ENCODE measurements around the gene STAT3. TPM values are rescaled to one million over a fixed set of nuclear protein-coding genes. Genes with fewer than 3 reads are reported as not detected.

Gene STAT3
- total and polyA plus RNA-seq, 9 of the 15 experiments (the other 6 are each of a cell fraction or from before 2014, with no cell fraction given) = 90.0 to 179 (median 114) TPM

DNA sequence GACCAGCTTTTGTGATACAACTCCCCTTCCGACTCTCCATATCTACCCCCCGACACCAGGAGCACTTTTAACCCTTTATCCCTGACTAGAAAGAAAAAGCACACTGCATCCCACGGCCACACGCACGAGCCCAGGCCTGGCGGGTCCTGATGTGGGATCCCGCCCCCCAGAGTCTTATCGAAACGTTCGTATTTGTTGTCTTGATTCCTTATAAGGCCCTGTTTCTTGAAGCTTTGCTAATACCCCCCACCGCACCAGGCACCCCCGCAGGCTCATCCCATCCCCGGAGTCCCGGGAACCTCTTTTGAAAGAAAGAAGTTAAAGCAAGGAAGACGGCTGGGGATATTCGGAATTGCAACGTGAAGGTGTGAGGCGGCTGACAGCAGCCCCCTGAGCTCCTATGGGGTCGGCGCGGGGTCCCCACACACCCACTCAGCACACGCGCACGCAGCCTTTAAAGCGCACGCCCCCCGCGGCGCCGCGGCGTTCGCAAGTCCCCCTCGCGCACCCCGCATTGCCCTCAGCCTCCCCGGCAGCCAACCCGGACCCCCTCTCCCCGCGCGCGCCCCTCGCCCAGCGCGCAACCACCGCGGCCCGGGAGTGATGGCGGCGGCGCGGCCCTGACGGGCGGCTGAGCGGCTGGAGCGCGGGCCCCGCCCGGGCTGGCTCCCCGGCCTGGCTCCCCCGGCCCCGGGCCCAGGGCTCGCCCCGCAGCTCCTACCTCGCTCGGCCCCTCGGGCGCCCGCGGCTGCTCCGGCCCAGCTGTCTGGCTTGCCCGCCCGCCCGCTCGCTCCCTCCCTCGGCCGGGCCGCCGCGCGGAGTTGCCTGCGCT is 112.5 kb downstream of the STAT3 start (continued):
- TF ChIP-seq HDAC1 (IDR thresholded peaks at IDR 0.05) (peak in 1 of 2 experiments; percentile 75; a peak in 2 of 4 replicates), CBFA2T2 (conservative IDR thresholded peaks at IDR 0.05) (peak; percentile 58), ATF1 (CRISPR knock-in tag; IDR thresholded peaks at IDR 0.05) (no peak), ATF1 (tag; IDR thresholded peaks at IDR 0.05) (0 out of 2 replicates have a peak, but pooled peaks have one; percentile 13), KDM4B (IDR thresholded peaks at IDR 0.05; ENCODE audit: borderline replicate concordance in 2 of 2, low read depth in 1 of 2) (0 out of 4 replicates have a peak, but pooled peaks of 1 of the 2 experiments have one; percentile 20), EGR1 (conservative IDR thresholded peaks at IDR 0.05) (peak; percentile 73), MYNN (IDR thresholded peaks at IDR 0.05) (0 out of 2 replicates have a peak, but pooled peaks have one; percentile 25), MYNN (CRISPR knock-in tag; IDR thresholded peaks at IDR 0.05) (no peak), RUNX1 (IDR thresholded peaks at IDR 0.05; ENCODE audit: low read depth) (no peak), POLR2A (conservative IDR thresholded peaks at IDR 0.05) (peak; percentile 92), CREM (IDR thresholded peaks at IDR 0.05; ENCODE audit: low read depth) (peak; percentile 43; the same call in 1 of the 2 replicates), ZNF212 (CRISPR knock-in tag; IDR thresholded peaks at IDR 0.05) (no peak), GTF2E2 (tag; IDR thresholded peaks at IDR 0.05) (peak; percentile 83), CHD1 (IDR thresholded peaks at IDR 0.05; ENCODE audit: low read length) (peak; percentile 72), NCOR1 (IDR thresholded peaks at IDR 0.05) (peak; percentile 40), C11orf30 (IDR thresholded peaks at IDR 0.05; ENCODE audit: low read depth) (no peak), FIP1L1 (IDR thresholded peaks at IDR 0.05; ENCODE audit: low read depth, low read length, poor library complexity, severe bottlenecking) (peak; percentile 3), ARID2 (IDR thresholded peaks at IDR 0.05) (no peak), NFE2 (IDR thresholded peaks at IDR 0.05; ENCODE audit: low read depth) (no peak), CBFA2T3 (IDR thresholded peaks at IDR 0.05) (peak; percentile 77), SRSF3 (IDR thresholded peaks at IDR 0.05; ENCODE audit: insufficient read depth, low read length) (no peak)
- TF ChIP-seq, protein P1, sequence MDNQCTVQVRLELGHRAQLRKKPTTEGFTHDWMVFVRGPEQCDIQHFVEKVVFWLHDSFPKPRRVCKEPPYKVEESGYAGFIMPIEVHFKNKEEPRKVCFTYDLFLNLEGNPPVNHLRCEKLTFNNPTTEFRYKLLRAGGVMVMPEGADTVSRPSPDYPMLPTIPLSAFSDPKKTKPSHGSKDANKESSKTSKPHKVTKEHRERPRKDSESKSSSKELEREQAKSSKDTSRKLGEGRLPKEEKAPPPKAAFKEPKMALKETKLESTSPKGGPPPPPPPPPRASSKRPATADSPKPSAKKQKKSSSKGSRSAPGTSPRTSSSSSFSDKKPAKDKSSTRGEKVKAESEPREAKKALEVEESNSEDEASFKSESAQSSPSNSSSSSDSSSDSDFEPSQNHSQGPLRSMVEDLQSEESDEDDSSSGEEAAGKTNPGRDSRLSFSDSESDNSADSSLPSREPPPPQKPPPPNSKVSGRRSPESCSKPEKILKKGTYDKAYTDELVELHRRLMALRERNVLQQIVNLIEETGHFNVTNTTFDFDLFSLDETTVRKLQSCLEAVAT (IDR thresholded peaks at IDR 0.05) = peak in 1 of 2 experiments; percentile 96; a peak in 1 of 4 replicates
- TF ChIP-seq, protein P2, sequence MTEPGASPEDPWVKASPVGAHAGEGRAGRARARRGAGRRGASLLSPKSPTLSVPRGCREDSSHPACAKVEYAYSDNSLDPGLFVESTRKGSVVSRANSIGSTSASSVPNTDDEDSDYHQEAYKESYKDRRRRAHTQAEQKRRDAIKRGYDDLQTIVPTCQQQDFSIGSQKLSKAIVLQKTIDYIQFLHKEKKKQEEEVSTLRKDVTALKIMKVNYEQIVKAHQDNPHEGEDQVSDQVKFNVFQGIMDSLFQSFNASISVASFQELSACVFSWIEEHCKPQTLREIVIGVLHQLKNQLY (CRISPR knock-in tag; conservative IDR thresholded peaks at IDR 0.05) = no peak
- TF ChIP-seq, protein P3, sequence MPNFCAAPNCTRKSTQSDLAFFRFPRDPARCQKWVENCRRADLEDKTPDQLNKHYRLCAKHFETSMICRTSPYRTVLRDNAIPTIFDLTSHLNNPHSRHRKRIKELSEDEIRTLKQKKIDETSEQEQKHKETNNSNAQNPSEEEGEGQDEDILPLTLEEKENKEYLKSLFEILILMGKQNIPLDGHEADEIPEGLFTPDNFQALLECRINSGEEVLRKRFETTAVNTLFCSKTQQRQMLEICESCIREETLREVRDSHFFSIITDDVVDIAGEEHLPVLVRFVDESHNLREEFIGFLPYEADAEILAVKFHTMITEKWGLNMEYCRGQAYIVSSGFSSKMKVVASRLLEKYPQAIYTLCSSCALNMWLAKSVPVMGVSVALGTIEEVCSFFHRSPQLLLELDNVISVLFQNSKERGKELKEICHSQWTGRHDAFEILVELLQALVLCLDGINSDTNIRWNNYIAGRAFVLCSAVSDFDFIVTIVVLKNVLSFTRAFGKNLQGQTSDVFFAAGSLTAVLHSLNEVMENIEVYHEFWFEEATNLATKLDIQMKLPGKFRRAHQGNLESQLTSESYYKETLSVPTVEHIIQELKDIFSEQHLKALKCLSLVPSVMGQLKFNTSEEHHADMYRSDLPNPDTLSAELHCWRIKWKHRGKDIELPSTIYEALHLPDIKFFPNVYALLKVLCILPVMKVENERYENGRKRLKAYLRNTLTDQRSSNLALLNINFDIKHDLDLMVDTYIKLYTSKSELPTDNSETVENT (CRISPR knock-in tag; IDR thresholded peaks at IDR 0.05) = no peak
- TF ChIP-seq, protein P4, sequence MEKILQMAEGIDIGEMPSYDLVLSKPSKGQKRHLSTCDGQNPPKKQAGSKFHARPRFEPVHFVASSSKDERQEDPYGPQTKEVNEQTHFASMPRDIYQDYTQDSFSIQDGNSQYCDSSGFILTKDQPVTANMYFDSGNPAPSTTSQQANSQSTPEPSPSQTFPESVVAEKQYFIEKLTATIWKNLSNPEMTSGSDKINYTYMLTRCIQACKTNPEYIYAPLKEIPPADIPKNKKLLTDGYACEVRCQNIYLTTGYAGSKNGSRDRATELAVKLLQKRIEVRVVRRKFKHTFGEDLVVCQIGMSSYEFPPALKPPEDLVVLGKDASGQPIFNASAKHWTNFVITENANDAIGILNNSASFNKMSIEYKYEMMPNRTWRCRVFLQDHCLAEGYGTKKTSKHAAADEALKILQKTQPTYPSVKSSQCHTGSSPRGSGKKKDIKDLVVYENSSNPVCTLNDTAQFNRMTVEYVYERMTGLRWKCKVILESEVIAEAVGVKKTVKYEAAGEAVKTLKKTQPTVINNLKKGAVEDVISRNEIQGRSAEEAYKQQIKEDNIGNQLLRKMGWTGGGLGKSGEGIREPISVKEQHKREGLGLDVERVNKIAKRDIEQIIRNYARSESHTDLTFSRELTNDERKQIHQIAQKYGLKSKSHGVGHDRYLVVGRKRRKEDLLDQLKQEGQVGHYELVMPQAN (IDR thresholded peaks at IDR 0.05; ENCODE audit: borderline replicate concordance) = peak; percentile 75
